Heart left ventricle (tissue), 13 donors: ENCODE data around the gene RBM4.

ENCODE experiments used
- CTCF ChIP-seq, 12 donors: fragments of 200-600 bp; sonication (generic) in 4 of 12; IDR thresholded peaks; one replicate each; pipeline versions ENCODE4 v1.5.0 to v1.8.0; 2018 to 2022; ENCODE audit warnings: antibody characterized with exemption in 12 of 12, mild to moderate bottlenecking in 5 of 12
- POLR2A ChIP-seq, 2 donors: fragments of 450-650 bp; IDR thresholded peaks; one replicate each; pipeline ENCODE4 v1.6.1; 2017; ENCODE audit warnings: antibody characterized with exemption in 2 of 2, mild to moderate bottlenecking in 2 of 2, moderate library complexity in 2 of 2
- donor health status: ischemic (EF 13 %, LVEDD 7.1; RV severe dilation, severe dysfunction).
- donor health status: DM: no; HTN: yes; CAD: no.
- donor health status: DM: no; HTN: no; CAD: no.
- donor health status: ischemic (EF 25% LVEDD 6.9; RV normal size, moderate dysfunction).
- donor health status: ischemic (EF 25% LVEDD 5.7; RV mildly dilated, moderate dysfunction).
- donor health status: ischemic (EF 35%, LVEDD 5.7; RV mildly dilated, moderate dysfunction).
- donor health status: nonischemic (EF 11% LVEDD 7.7; RV severe dilation, severe dysfunction).
- donor health status: DM: yes; HTN: yes; CAD: no.
- donor health status: PGD.
- donor health status: ischemic (EF 29% LVEDD 5.4; RV normal size, mild dysfunction).
- donor health status: nonischemic (EF 23%, LVEDD 6.1; RV moderate dilation, normal function).

DNA sequence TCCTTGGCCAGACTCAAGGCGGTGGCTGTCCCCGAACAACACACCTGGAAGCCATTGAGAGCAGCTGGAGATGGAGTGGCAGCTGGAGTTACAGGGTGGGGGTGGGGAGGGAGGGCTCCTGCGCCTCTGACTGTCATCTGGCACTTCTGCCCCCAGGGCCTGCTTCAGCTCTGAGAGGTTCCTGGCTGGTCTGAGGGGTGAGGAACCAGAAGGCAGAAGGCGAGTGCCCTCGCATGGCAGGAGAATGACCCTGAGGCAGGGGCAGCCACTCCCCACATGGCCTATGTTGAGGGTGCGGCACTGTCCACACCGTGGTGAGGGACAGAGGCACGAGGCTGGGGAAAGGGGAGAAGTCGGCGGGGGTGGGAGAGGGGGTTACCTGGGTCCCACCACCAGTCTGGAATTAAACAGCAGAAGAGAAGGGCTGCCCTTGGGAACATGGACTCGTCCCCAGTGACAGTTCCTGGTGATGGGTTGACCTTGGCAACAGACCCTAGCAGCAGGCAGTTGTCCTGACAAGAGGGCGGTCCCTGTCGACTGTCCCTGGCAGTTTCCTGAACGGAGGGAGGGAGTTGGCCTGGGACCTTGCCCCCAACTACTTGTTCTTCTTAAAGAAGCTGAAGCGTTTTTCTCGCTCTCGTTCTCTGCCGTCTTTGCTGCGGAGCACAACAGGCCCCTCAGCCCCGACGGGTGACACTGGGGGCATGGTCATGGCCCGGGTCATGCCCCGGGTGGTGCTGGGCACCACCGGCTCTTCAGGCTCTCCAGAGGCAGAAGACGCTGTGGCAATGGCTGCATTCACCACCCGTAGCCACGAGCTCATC lies 47.0 kb downstream of the RBM4 start:
- TF ChIP-seq POLR2A (IDR thresholded peaks at IDR 0.05) (no peak), CTCF (IDR thresholded peaks at IDR 0.05) (no peak)
